HCT116 (cell line): ENCODE data around the gene CELF1. TPM values are rescaled to one million over a fixed set of nuclear protein-coding genes. Genes with fewer than 3 reads are reported as not detected.

ENCODE experiments used
- ATAC-seq: fragments of 200-7000 bp; cut with Tn5 transposase; 2 replicates; pipeline ENCODE4 v1.9.1; 2020; ENCODE audit warnings: mild to moderate bottlenecking, moderate library complexity
- BruUV-seq: library from RNA; stranded (reverse); fragments of 400-500 nt; replicated peaks from 2 replicates; lab custom pipeline; 2021; lab: Mats Ljungman, UMichigan
- CTCF ChIA-PET: fragments of 300-600 bp; sonication (Branson Sonifier 250); formaldehyde crosslinking; loops from one replicate; lab custom pipeline; 2021; ENCODE audit warnings: antibody characterized with exemption; lab: Charles Lee
- POLR2A ChIA-PET: fragments of 300-600, 350-600 bp; sonication (Branson Sonifier 250); formaldehyde crosslinking; loops from one replicate; lab custom pipeline; 2021; ENCODE audit warnings: antibody characterized with exemption; lab: Charles Lee
- RAD21 ChIA-PET, 2 experiments: fragments of 300-600 bp; sonication (Branson Sonifier 250); formaldehyde crosslinking; loops; one replicate each; lab custom pipeline; 2023; ENCODE audit warnings: low total read pairs in 2 of 2; ENCODE audit not compliant: uncharacterized antibody in 2 of 2, unreplicated experiment in 2 of 2, low non-redundant PET in 1 of 2; lab: Charles Lee
- DNase-seq: peaks from one replicate; pipeline ENCODE4 v3.0.0-alpha.2; 2010; ENCODE audit warnings: low read depth, low spot score
- H2AFZ ChIP-seq: fragments of 200-600 bp; shearing (Covaris generic), sonication (generic); 2 replicates; pipeline ENCODE4 v1.6.1; 2017; ENCODE audit warnings: low read depth, mixed run types, mixed read lengths, antibody characterized with exemption, low read length; ENCODE audit not compliant: poor library complexity, severe bottlenecking
- H3K27ac ChIP-seq: 2 replicates; pipeline ENCODE4 v1.5.1; 2012; ENCODE audit warnings: low read depth, low read length
- H3K27me3 ChIP-seq: fragments of 200-600 bp; sonication (generic); 2 replicates; pipeline ENCODE4 v1.6.1; 2016; ENCODE audit warnings: mixed run types, low read length, mixed read lengths; ENCODE audit not compliant: insufficient read depth
- H3K36me3 ChIP-seq, 2 experiments: fragments of 200-500 bp in 1 of 2; fragments of 200-600 bp in 1 of 2; sonication (Bioruptor generic) in 1 of 2; sonication (generic) in 1 of 2; 2 replicates each; pipeline versions ENCODE4 v1.5.1 to v1.6.1; 2014 to 2016; ENCODE audit warnings: low read length in 2 of 2, inconsistent platforms in 1 of 2, mixed read lengths in 1 of 2, mixed run types in 1 of 2; ENCODE audit not compliant: insufficient read depth in 2 of 2, control insufficient read depth in 1 of 2
- H3K4me1 ChIP-seq, 2 experiments: fragments of 200-600 bp in 1 of 2; sonication (generic) in 1 of 2; 2 replicates each; pipeline versions ENCODE4 v1.5.1 to v1.6.1; 2012 to 2017; ENCODE audit warnings: low read length in 2 of 2, inconsistent platforms in 1 of 2, mild to moderate bottlenecking in 1 of 2, mixed read lengths in 1 of 2, mixed run types in 1 of 2, moderate library complexity in 1 of 2; ENCODE audit not compliant: insufficient read depth in 2 of 2, control insufficient read depth in 1 of 2
- H3K4me2 ChIP-seq: fragments of 200-600 bp; sonication (generic); 2 replicates; pipeline ENCODE4 v1.6.1; 2017; ENCODE audit warnings: mixed run types, low read length, mixed read lengths
- H3K4me3 ChIP-seq, 2 experiments: fragments of 200-600 bp in 1 of 2; sonication (generic) in 1 of 2; replicated peaks in 1 of 2; 2 replicates each; pipeline ENCODE4 v1.5.1; 2011 to 2016; ENCODE audit warnings: low read length in 2 of 2, control low read depth in 1 of 2, low read depth in 1 of 2, mild to moderate bottlenecking in 1 of 2, mixed read lengths in 1 of 2, mixed run types in 1 of 2
- H3K79me2 ChIP-seq: fragments of 200-600 bp; sonication (generic); 2 replicates; pipeline ENCODE4 v1.6.1; 2017; ENCODE audit warnings: mild to moderate bottlenecking, mixed run types, low read length, moderate library complexity, mixed read lengths; ENCODE audit not compliant: insufficient read depth
- H3K9ac ChIP-seq: fragments of 200-600 bp; sonication (generic); 2 replicates; pipeline ENCODE4 v1.6.1; 2016; ENCODE audit warnings: low read length, mixed read lengths
- H3K9me2 ChIP-seq: fragments of 200-600 bp; sonication (generic), shearing (Covaris generic); 2 replicates; pipeline ENCODE4 v1.6.1; 2017; ENCODE audit warnings: mixed run types, mild to moderate bottlenecking, moderate library complexity; ENCODE audit not compliant: insufficient read depth
- H3K9me3 ChIP-seq, 2 experiments: fragments of 200-500 bp in 1 of 2; fragments of 200-600 bp in 1 of 2; sonication (Bioruptor generic) in 1 of 2; sonication (generic) in 1 of 2; 2 replicates each; pipeline ENCODE4 v1.6.1; 2014 to 2017; ENCODE audit warnings: low read length in 2 of 2, mixed read lengths in 2 of 2, inconsistent platforms in 1 of 2, low read depth in 1 of 2, mild to moderate bottlenecking in 1 of 2, mixed run types in 1 of 2, moderate library complexity in 1 of 2; ENCODE audit not compliant: control insufficient read depth in 1 of 2, insufficient read depth in 1 of 2
- H4K20me1 ChIP-seq: fragments of 200-600 bp; sonication (generic), shearing (Covaris generic); 2 replicates; pipeline ENCODE4 v1.6.1; 2017; ENCODE audit warnings: mixed run types, mild to moderate bottlenecking, moderate library complexity; ENCODE audit not compliant: insufficient read depth
- CEBPB ChIP-seq: IDR thresholded peaks from 2 replicates; pipeline ENCODE4 v1.6.1; 2012; ENCODE audit warnings: low read depth
- CTCF ChIP-seq, 3 experiments: fragments of 200-600 bp in 1 of 3; sonication (generic) in 1 of 3; IDR thresholded peaks in 2 of 3; conservative IDR thresholded peaks in 1 of 3; 2 replicates each; pipeline ENCODE4 v1.5.1; 2012 to 2017; ENCODE audit warnings: low read depth in 2 of 3, low read length in 2 of 3, antibody characterized with exemption in 1 of 3, borderline replicate concordance in 1 of 3, control low read depth in 1 of 3, mild to moderate bottlenecking in 1 of 3, mixed read lengths in 1 of 3, mixed run types in 1 of 3, moderate library complexity in 1 of 3; ENCODE audit not compliant: insufficient read depth in 1 of 3
- EGR1 ChIP-seq: IDR thresholded peaks from 2 replicates; pipeline ENCODE4 v1.6.1; 2012; ENCODE audit warnings: low read depth
- EZH2phosphoT487 ChIP-seq: fragments of 200-600 bp; IDR thresholded peaks from 2 replicates; pipeline ENCODE4 v1.6.1; 2018; ENCODE audit warnings: antibody characterized with exemption, borderline replicate concordance
- FOSL1 ChIP-seq: IDR thresholded peaks from 2 replicates; pipeline ENCODE4 v1.6.1; 2012; ENCODE audit warnings: low read depth
- POLR2AphosphoS5 ChIP-seq: IDR thresholded peaks from 2 replicates; pipeline ENCODE4 v1.6.1; 2011; ENCODE audit warnings: mild to moderate bottlenecking, low read depth, low read length, moderate library complexity
- REST ChIP-seq: IDR thresholded peaks from 2 replicates; pipeline ENCODE4 v1.6.1; 2012; ENCODE audit warnings: low read depth
- SIN3A ChIP-seq: IDR thresholded peaks from 2 replicates; pipeline ENCODE4 v1.6.1; 2012; ENCODE audit warnings: low read depth
- SRF ChIP-seq: IDR thresholded peaks from 2 replicates; pipeline ENCODE4 v1.6.1; 2012; ENCODE audit warnings: low read depth
- TCF7L2 ChIP-seq: IDR thresholded peaks from 2 replicates; pipeline ENCODE4 v1.7.0; 2011; ENCODE audit warnings: borderline replicate concordance, inconsistent platforms; ENCODE audit not compliant: insufficient read depth, insufficient read length; ENCODE audit errors: extremely low read depth
- YY1 ChIP-seq: IDR thresholded peaks from 2 replicates; pipeline ENCODE4 v1.6.1; 2011; ENCODE audit warnings: low read length, low read depth, moderate library complexity, mild to moderate bottlenecking; ENCODE audit not compliant: insufficient replicate concordance; ENCODE audit errors: extremely low read depth
- ZNF274 ChIP-seq: fragments of 200-500 bp; sonication (Bioruptor generic); IDR thresholded peaks from 2 replicates; pipeline ENCODE4 v1.6.1; 2014; ENCODE audit warnings: mild to moderate bottlenecking, low read depth, low read length, inconsistent platforms
- intact Hi-C: fragments of 100-400 bp; cut with micrococcal nuclease; formaldehyde crosslinking; loops from 2 replicates; pipeline ENCODE4 v1.10.0; 2022
- total RNA-seq: library from RNA; stranded (reverse); gene quantifications from one replicate; pipeline ENCODE4 v1.2.1, GENCODE V29; 2021; ENCODE audit not compliant: unreplicated experiment
- TF ChIP-seq, protein P1 (sequence below): IDR thresholded peaks from 2 replicates; pipeline ENCODE4 v1.6.1; 2011; ENCODE audit warnings: mild to moderate bottlenecking, low read length, moderate library complexity; ENCODE audit not compliant: insufficient replicate concordance; ENCODE audit errors: extremely low read depth
- TF ChIP-seq, protein P2 (sequence below): IDR thresholded peaks from 2 replicates; pipeline ENCODE4 v1.6.1; 2012

The CELF1 gene
- total RNA-seq, 1 experiment from 2014 or later, result 133 TPM

- Histone ChIP-seq H3K9ac (no peak overlapping the region), H3K36me3 (no peaks in the 10 kb centered on the region), H3K4me1 (peaks cover 31 to 43% of the 10 kb centered on the region in 2 experiments), H3K9me3 (no peaks in the 10 kb centered on the region), H3K27ac (no peak overlapping the region), H4K20me1 (peaks cover 20% of the 10 kb centered on the region), H2AFZ (no peak overlapping the region), H3K27me3 (no peaks in the 10 kb centered on the region), H3K79me2 (peaks cover 99% of the 10 kb centered on the region), H3K4me3 (no peak overlapping the region), H3K9me2 (no peaks in the 10 kb centered on the region), H3K4me2 (no peak overlapping the region)
- ChIA-PET RAD21 (no interaction called here), POLR2A (no interaction called here), CTCF (no interaction called here)
- DNase-seq (no peak), ATAC-seq (no peak)
- TF ChIP-seq POLR2AphosphoS5 (no peak), EGR1 (no peak), CEBPB (no peak), EZH2phosphoT487 (no peak), REST (no peak), ZNF274 (no peak), SRF (no peak), FOSL1 (no peak), SIN3A (no peak), TCF7L2 (no peak), CTCF (IDR thresholded peaks at IDR 0.05 in 2 of 3, conservative IDR thresholded peaks at IDR 0.05 in 1 of 3; ENCODE audit: borderline replicate concordance in 1 of 3, insufficient read depth in 1 of 3, low read depth in 2 of 3, low read length in 2 of 3) (no peak), YY1 (no peak)
- TF ChIP-seq, protein P1, sequence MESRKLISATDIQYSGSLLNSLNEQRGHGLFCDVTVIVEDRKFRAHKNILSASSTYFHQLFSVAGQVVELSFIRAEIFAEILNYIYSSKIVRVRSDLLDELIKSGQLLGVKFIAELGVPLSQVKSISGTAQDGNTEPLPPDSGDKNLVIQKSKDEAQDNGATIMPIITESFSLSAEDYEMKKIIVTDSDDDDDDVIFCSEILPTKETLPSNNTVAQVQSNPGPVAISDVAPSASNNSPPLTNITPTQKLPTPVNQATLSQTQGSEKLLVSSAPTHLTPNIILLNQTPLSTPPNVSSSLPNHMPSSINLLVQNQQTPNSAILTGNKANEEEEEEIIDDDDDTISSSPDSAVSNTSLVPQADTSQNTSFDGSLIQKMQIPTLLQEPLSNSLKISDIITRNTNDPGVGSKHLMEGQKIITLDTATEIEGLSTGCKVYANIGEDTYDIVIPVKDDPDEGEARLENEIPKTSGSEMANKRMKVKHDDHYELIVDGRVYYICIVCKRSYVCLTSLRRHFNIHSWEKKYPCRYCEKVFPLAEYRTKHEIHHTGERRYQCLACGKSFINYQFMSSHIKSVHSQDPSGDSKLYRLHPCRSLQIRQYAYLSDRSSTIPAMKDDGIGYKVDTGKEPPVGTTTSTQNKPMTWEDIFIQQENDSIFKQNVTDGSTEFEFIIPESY, result no peak
- TF ChIP-seq, protein P2, sequence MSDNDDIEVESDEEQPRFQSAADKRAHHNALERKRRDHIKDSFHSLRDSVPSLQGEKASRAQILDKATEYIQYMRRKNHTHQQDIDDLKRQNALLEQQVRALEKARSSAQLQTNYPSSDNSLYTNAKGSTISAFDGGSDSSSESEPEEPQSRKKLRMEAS, result no peak
- intact Hi-C loops, result no loop called here
- BruUV-seq, result no TSS peak
These were observed 44.5 kb downstream of the CELF1 start for GRCh38 chr11:47508240-47508957.
